Ureter (tissue), 1 donor: ENCODE measurements around the gene NUMBL. TPM values are rescaled to one million over a fixed set of nuclear protein-coding genes. Genes with fewer than 3 reads are reported as not detected.

Experiments used
- DNase-seq: peaks from one replicate; pipeline ENCODE4 v3.0.0-alpha.2; 2020; ENCODE audit warnings: low spot score
- total RNA-seq: library from RNA; stranded (reverse); gene quantifications from one replicate; pipeline ENCODE4 v1.2.4, GENCODE V29; 2023
- donor health status: DM: yes; HTN: yes; CAD: no.

Gene NUMBL
- total RNA-seq, 1 donor from 2014 or later = 30.3 TPM

GRCh38 chr19:40716482-40717324 lies 26.3 kb upstream of the NUMBL start, which contains the start of the genes COQ8B and ITPKC:
Gene COQ8B (minus strand): TSS chr19:40716886. CDS start chr19:40714632, 2,254 bp downstream.
Gene ITPKC (plus strand): TSS chr19:40717112. CDS start chr19:40717136, 24 bp downstream.
- peak; percentile 100 for DNase-seq

- peak; percentile 84 for DNase-seq
Observed at GRCh38 chr19:40716031-40716481, 25.6 kb upstream of the NUMBL start.

- DNase-seq = peak; percentile 96
Observed at GRCh38 chr19:40714441-40715299, 24.2 kb upstream of the NUMBL start.

- peak; percentile 53 for DNase-seq
Observed at GRCh38 chr19:40713939-40714338, 23.5 kb upstream of the NUMBL start.

GRCh38 chr19:40709817-40710216 lies 19.4 kb upstream of the NUMBL start:
- DNase-seq = no peak

GRCh38 chr19:40707615-40708014 lies 17.2 kb upstream of the NUMBL start:
- no peak for DNase-seq

GRCh38 chr19:40705950-40706619 lies 15.6 kb upstream of the NUMBL start:
- DNase-seq = no peak

- DNase-seq = no peak
Observed at GRCh38 chr19:40705362-40705651, 14.9 kb upstream of the NUMBL start.

GRCh38 chr19:40704491-40705361 lies 14.3 kb upstream of the NUMBL start:
- DNase-seq = no peak

- no peak for DNase-seq
Observed at GRCh38 chr19:40703029-40703755, 12.7 kb upstream of the NUMBL start.

- DNase-seq = no peak
Observed at GRCh38 chr19:40702337-40703012, 12.0 kb upstream of the NUMBL start.

GRCh38 chr19:40701758-40702157 lies 11.3 kb upstream of the NUMBL start:
- DNase-seq = no peak

GRCh38 chr19:40700083-40700482 lies 9.6 kb upstream of the NUMBL start:
- DNase-seq = no peak

- no peak for DNase-seq
Observed at GRCh38 chr19:40697007-40697406, 6.6 kb upstream of the NUMBL start.

- no peak for DNase-seq
Observed at GRCh38 chr19:40695881-40696280, 5.4 kb upstream of the NUMBL start.

- no peak for DNase-seq
Observed at GRCh38 chr19:40693896-40694295, 3.4 kb upstream of the NUMBL start.

GRCh38 chr19:40693150-40693788 lies 2.8 kb upstream of the NUMBL start:
- no peak for DNase-seq

- DNase-seq = no peak
Observed at GRCh38 chr19:40692212-40692551, 1.7 kb upstream of the NUMBL start.

GRCh38 chr19:40691421-40692211 lies 1.2 kb upstream of the NUMBL start:
- DNase-seq = no peak
